ENCODE data around the gene RPN1. TPM values are rescaled to one million over a fixed set of nuclear protein-coding genes. Genes with fewer than 3 reads are reported as not detected.

The RPN1 gene
- total and polyA plus RNA-seq, 2 of the 13 experiments (the other 11 are each of a cell fraction or from before 2014, with no cell fraction given), result 290 to 342 TPM

DNA sequence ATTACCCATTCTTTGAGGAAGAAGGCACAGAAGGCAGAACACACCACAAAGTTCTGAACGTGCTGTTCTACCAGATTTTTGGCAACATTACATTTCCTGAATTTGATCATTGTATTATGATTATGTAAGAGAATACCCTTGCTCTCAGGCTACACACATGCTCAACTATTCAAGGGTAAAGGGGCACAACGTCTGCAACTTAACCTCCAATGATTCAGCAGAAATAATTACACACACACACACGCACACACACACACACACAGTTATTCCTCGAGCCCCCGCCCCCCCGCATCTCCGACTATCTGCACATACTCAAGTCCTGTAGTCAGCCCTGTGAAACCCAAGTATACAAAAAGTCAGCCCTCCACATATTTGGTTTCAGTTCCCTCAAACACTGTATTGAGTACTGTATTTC lies 26.8 kb downstream of the RPN1 start (continued):
- TF ChIP-seq, protein P1, sequence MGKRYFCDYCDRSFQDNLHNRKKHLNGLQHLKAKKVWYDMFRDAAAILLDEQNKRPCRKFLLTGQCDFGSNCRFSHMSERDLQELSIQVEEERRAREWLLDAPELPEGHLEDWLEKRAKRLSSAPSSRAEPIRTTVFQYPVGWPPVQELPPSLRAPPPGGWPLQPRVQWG (CRISPR knock-in tag; IDR thresholded peaks at IDR 0.05; ENCODE audit: borderline replicate concordance, low read depth), result no peak
- TF ChIP-seq ZNF567 (CRISPR knock-in tag; IDR thresholded peaks at IDR 0.05; ENCODE audit: borderline replicate concordance), result no peak
- TF ChIP-seq MTA1 (CRISPR knock-in tag; IDR thresholded peaks at IDR 0.05; ENCODE audit: borderline replicate concordance), result no peak
- TF ChIP-seq, protein P2, sequence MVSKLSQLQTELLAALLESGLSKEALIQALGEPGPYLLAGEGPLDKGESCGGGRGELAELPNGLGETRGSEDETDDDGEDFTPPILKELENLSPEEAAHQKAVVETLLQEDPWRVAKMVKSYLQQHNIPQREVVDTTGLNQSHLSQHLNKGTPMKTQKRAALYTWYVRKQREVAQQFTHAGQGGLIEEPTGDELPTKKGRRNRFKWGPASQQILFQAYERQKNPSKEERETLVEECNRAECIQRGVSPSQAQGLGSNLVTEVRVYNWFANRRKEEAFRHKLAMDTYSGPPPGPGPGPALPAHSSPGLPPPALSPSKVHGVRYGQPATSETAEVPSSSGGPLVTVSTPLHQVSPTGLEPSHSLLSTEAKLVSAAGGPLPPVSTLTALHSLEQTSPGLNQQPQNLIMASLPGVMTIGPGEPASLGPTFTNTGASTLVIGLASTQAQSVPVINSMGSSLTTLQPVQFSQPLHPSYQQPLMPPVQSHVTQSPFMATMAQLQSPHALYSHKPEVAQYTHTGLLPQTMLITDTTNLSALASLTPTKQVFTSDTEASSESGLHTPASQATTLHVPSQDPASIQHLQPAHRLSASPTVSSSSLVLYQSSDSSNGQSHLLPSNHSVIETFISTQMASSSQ (IDR thresholded peaks at IDR 0.05; ENCODE audit: low read depth), result no peak
- TF ChIP-seq, protein P2 (CRISPR knock-in tag; IDR thresholded peaks at IDR 0.05; ENCODE audit: borderline replicate concordance), result no peak
- TF ChIP-seq, protein P3, sequence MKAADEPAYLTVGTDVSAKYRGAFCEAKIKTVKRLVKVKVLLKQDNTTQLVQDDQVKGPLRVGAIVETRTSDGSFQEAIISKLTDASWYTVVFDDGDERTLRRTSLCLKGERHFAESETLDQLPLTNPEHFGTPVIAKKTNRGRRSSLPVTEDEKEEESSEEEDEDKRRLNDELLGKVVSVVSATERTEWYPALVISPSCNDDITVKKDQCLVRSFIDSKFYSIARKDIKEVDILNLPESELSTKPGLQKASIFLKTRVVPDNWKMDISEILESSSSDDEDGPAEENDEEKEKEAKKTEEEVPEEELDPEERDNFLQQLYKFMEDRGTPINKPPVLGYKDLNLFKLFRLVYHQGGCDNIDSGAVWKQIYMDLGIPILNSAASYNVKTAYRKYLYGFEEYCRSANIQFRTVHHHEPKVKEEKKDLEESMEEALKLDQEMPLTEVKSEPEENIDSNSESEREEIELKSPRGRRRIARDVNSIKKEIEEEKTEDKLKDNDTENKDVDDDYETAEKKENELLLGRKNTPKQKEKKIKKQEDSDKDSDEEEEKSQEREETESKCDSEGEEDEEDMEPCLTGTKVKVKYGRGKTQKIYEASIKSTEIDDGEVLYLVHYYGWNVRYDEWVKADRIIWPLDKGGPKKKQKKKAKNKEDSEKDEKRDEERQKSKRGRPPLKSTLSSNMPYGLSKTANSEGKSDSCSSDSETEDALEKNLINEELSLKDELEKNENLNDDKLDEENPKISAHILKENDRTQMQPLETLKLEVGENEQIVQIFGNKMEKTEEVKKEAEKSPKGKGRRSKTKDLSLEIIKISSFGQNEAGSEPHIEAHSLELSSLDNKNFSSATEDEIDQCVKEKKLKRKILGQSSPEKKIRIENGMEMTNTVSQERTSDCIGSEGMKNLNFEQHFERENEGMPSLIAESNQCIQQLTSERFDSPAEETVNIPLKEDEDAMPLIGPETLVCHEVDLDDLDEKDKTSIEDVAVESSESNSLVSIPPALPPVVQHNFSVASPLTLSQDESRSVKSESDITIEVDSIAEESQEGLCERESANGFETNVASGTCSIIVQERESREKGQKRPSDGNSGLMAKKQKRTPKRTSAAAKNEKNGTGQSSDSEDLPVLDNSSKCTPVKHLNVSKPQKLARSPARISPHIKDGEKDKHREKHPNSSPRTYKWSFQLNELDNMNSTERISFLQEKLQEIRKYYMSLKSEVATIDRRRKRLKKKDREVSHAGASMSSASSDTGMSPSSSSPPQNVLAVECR (CRISPR knock-in tag; IDR thresholded peaks at IDR 0.05; ENCODE audit: borderline replicate concordance), result no peak

Measured in HepG2 (cell line).